Liver (tissue), 9 donors: ENCODE measurements around the gene TMEM117. TPM values are rescaled to one million over a fixed set of nuclear protein-coding genes. Genes with fewer than 3 reads are reported as not detected.

ENCODE experiments used
- DNase-seq: peaks from one replicate; pipeline ENCODE4 v3.0.0-alpha.2; 2017; ENCODE audit warnings: low spot score
- H3K27ac ChIP-seq, 2 donors: one replicate each; pipeline ENCODE4 v1.7.0; 2013; ENCODE audit warnings: inconsistent platforms in 2 of 2, low read length in 2 of 2, control low read depth in 1 of 2, low read depth in 1 of 2, mild to moderate bottlenecking in 1 of 2
- H3K27me3 ChIP-seq, 4 donors: one replicate each; pipeline versions ENCODE4 v1.6.1 to v1.7.0; 2013; ENCODE audit warnings: low read length in 3 of 4, inconsistent platforms in 1 of 4, mild to moderate bottlenecking in 1 of 4, moderate library complexity in 1 of 4; ENCODE audit not compliant: control insufficient read depth in 4 of 4, insufficient read depth in 4 of 4
- H3K36me3 ChIP-seq, 4 donors: one replicate each; pipeline versions ENCODE4 v1.6.1 to v1.7.0; 2013; ENCODE audit warnings: low read length in 3 of 4, mild to moderate bottlenecking in 3 of 4, low read depth in 1 of 4, moderate library complexity in 1 of 4; ENCODE audit not compliant: control insufficient read depth in 4 of 4, insufficient read depth in 3 of 4
- H3K4me1 ChIP-seq, 4 donors: one replicate each; pipeline versions ENCODE4 v1.6.1 to v1.7.0; 2013; ENCODE audit warnings: low read length in 3 of 4, mild to moderate bottlenecking in 3 of 4, moderate library complexity in 1 of 4; ENCODE audit not compliant: control insufficient read depth in 4 of 4, insufficient read depth in 4 of 4
- H3K4me3 ChIP-seq, 3 donors: one replicate each; pipeline versions ENCODE4 v1.6.1 to v1.7.0; 2013; ENCODE audit warnings: low read length in 3 of 3, control low read depth in 1 of 3, low read depth in 1 of 3, mild to moderate bottlenecking in 1 of 3
- H3K9ac ChIP-seq, 2 donors: one replicate each; pipeline ENCODE4 v1.7.0; 2013; ENCODE audit warnings: low read length in 2 of 2, mild to moderate bottlenecking in 2 of 2, moderate library complexity in 2 of 2, control low read depth in 1 of 2, low read depth in 1 of 2
- H3K9me3 ChIP-seq, 4 donors: one replicate each; pipeline versions ENCODE4 v1.6.1 to v1.7.0; 2013; ENCODE audit warnings: low read length in 3 of 4; ENCODE audit not compliant: control insufficient read depth in 4 of 4
- ATF3 ChIP-seq: IDR thresholded peaks from 2 replicates; pipeline ENCODE4 v1.6.1; 2016; ENCODE audit warnings: antibody characterized with exemption
- EGR1 ChIP-seq, 2 donors: IDR thresholded peaks; 2 replicates each; pipeline ENCODE4 v1.6.1; 2016 to 2018; ENCODE audit warnings: antibody characterized with exemption in 2 of 2, low read depth in 2 of 2
- FOXA1 ChIP-seq: IDR thresholded peaks from 2 replicates; pipeline ENCODE4 v1.6.1; 2016; ENCODE audit warnings: antibody characterized with exemption
- FOXA2 ChIP-seq: IDR thresholded peaks from 2 replicates; pipeline ENCODE4 v1.6.1; 2016; ENCODE audit warnings: antibody characterized with exemption
- GABPA ChIP-seq, 2 donors: IDR thresholded peaks in 1 of 2; conservative IDR thresholded peaks in 1 of 2; 2 replicates each; pipeline ENCODE4 v1.6.1; 2016; ENCODE audit warnings: antibody characterized with exemption in 2 of 2, mild to moderate bottlenecking in 1 of 2, moderate library complexity in 1 of 2
- HNF4A ChIP-seq, 2 donors: conservative IDR thresholded peaks; 2 replicates each; pipeline ENCODE4 v1.6.1; 2016; ENCODE audit warnings: antibody characterized with exemption in 2 of 2, mild to moderate bottlenecking in 2 of 2
- HNF4G ChIP-seq: IDR thresholded peaks from 2 replicates; pipeline ENCODE4 v1.6.1; 2016; ENCODE audit warnings: antibody characterized with exemption
- JUND ChIP-seq, 2 donors: IDR thresholded peaks; 2 replicates each; pipeline ENCODE4 v1.6.1; 2016; ENCODE audit warnings: antibody characterized with exemption in 2 of 2
- NR2F2 ChIP-seq: IDR thresholded peaks from 2 replicates; pipeline ENCODE4 v1.6.1; 2016; ENCODE audit warnings: antibody characterized with exemption
- RAD21 ChIP-seq, 2 donors: IDR thresholded peaks; 2 replicates each; pipeline ENCODE4 v1.6.1; 2016; ENCODE audit warnings: antibody characterized with exemption in 2 of 2, mild to moderate bottlenecking in 2 of 2
- REST ChIP-seq: IDR thresholded peaks from 2 replicates; pipeline ENCODE4 v1.6.1; 2016; ENCODE audit warnings: antibody characterized with exemption, mild to moderate bottlenecking
- SP1 ChIP-seq: IDR thresholded peaks from 2 replicates; pipeline ENCODE4 v1.6.1; 2018; ENCODE audit warnings: antibody characterized with exemption, mild to moderate bottlenecking
- TAF1 ChIP-seq: conservative IDR thresholded peaks from 2 replicates; pipeline ENCODE4 v1.6.1; 2016; ENCODE audit warnings: antibody characterized with exemption, mild to moderate bottlenecking
- YY1 ChIP-seq: IDR thresholded peaks from 2 replicates; pipeline ENCODE4 v1.6.1; 2016; ENCODE audit warnings: antibody characterized with exemption, mild to moderate bottlenecking
- ZBTB33 ChIP-seq: IDR thresholded peaks from 2 replicates; pipeline ENCODE4 v1.6.1; 2016; ENCODE audit warnings: antibody characterized with exemption
- WGBS: extraction: QIAGEN DNeasy Blood & Tissue Kit; methylation state at CpG from one replicate; pipeline ENCODE4 v1.1.7; 2013; 5-methylcytosine and 5-hydroxymethylcytosine counted together
- polyA plus RNA-seq, 2 donors: library from polyadenylated mRNA; stranded (reverse) in 1 of 2; unstranded in 1 of 2; fragments of 200-250 nt in 1 of 2; fragments of >200 nt in 1 of 2; fragmentation: Nextera tagmentation in 1 of 2; extraction: Ambion mirVana in 1 of 2; gene quantifications; one replicate each; pipeline versions ENCODE4 v1.2.1 to v1.2.3, GENCODE V29; 2013 to 2015
- total RNA-seq, 2 donors: library from RNA; depleted of rRNA; stranded (reverse); fragments of >200 nt; gene quantifications; one replicate each; pipeline ENCODE4 v1.2.3, GENCODE V29; 2014
- TF ChIP-seq, protein P1 (sequence below): IDR thresholded peaks from 2 replicates; pipeline ENCODE4 v1.6.1; 2016; ENCODE audit warnings: antibody characterized with exemption
- donor health status: healthy.
- donor health status: healthy.
- donor health status: healthy.
- donor health status: healthy.
- donor health status: healthy.

The TMEM117 gene
- total and polyA plus RNA-seq, 4 donors = 2.0 to 5.9 (median 3.9) TPM

DNA sequence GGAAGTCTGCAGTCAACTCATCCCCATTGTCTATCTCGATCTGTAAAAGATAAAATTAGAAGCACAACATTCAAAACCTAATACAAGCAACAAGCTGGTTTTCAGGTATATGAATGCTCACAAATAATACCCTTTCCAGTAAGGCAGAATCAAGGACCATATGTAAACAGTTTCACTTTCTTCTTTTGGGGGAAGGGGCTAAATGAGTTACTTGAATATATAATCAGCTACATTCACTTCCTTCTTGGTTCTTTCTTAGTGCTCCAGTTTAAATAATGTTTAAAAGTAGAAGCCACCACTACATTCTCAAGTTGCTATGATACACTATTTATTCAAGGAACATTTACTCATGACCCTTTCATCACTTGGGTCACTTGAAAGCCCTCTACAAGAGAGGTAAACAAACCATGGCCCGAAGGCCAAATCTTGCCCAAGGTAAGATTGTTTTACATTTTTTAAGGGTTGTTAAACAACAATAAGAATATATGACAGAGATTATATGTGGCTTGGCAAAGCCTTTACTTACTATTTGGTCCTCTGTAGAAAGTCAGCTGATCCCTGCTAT lies 40.1 kb upstream of the TMEM117 start:
- 51% methylated on average over 2 of the region's 2 CpGs for WGBS
- no peak overlapping the region for H3K27ac ChIP-seq
- peaks cover 0 to 40% (median 35%) of the 10 kb centered on the region in 4 donors for H3K36me3 ChIP-seq
- no peaks in the 10 kb centered on the region for H3K27me3 ChIP-seq
- H3K9me3 ChIP-seq = no peaks in the 10 kb centered on the region
- H3K4me1 ChIP-seq = no peaks in the 10 kb centered on the region
- no peak overlapping the region for H3K9ac ChIP-seq
- H3K4me3 ChIP-seq = no peak overlapping the region
- no peak for DNase-seq
- no peak for TF ChIP-seq TAF1
- TF ChIP-seq NR2F2 = no peak
- no peak for TF ChIP-seq FOXA2
- no peak for TF ChIP-seq FOXA1
- TF ChIP-seq, protein P1, sequence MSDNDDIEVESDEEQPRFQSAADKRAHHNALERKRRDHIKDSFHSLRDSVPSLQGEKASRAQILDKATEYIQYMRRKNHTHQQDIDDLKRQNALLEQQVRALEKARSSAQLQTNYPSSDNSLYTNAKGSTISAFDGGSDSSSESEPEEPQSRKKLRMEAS = no peak
- TF ChIP-seq ATF3 = no peak
- TF ChIP-seq SP1 = no peak
- no peak for TF ChIP-seq HNF4A (conservative IDR thresholded peaks at IDR 0.05)
- TF ChIP-seq RAD21 (IDR thresholded peaks at IDR 0.05) = no peak
- TF ChIP-seq REST = no peak
- TF ChIP-seq YY1 = no peak
- no peak for TF ChIP-seq JUND (IDR thresholded peaks at IDR 0.05)

GRCh38 chr12:43797561-43798217 lies 38.2 kb upstream of the TMEM117 start:
- Histone ChIP-seq H3K9me3 (no peaks in the 10 kb centered on the region), H3K27ac (no peak overlapping the region), H3K36me3 (peaks cover 0 to 44% (median 38%) of the 10 kb centered on the region in 4 donors), H3K9ac (no peak overlapping the region), H3K27me3 (no peaks in the 10 kb centered on the region), H3K4me3 (no peak overlapping the region), H3K4me1 (no peaks in the 10 kb centered on the region)
- WGBS = 90% methylated on average over 4 of the region's 4 CpGs
- TF ChIP-seq RAD21 (IDR thresholded peaks at IDR 0.05) = no peak
- TF ChIP-seq, protein P1 = no peak
- TF ChIP-seq HNF4G = no peak
- TF ChIP-seq EGR1 (IDR thresholded peaks at IDR 0.05; ENCODE audit: low read depth in 2 of 2) = no peak
- no peak for TF ChIP-seq FOXA2
- TF ChIP-seq GABPA (IDR thresholded peaks at IDR 0.05 in 1 of 2, conservative IDR thresholded peaks at IDR 0.05 in 1 of 2) = no peak
- TF ChIP-seq ZBTB33 = no peak
- TF ChIP-seq JUND (IDR thresholded peaks at IDR 0.05) = no peak
- no peak for TF ChIP-seq SP1
- TF ChIP-seq NR2F2 = no peak
- no peak for TF ChIP-seq FOXA1
- DNase-seq = no peak
